Prostate gland (tissue), 2 donors: ENCODE data around the gene ECD. TPM values are rescaled to one million over a fixed set of nuclear protein-coding genes. Genes with fewer than 3 reads are reported as not detected.

Experiments
- DNase-seq: peaks from one replicate; pipeline ENCODE4 v3.0.0-alpha.2; 2019; ENCODE audit warnings: low spot score
- H3K27ac ChIP-seq, 2 donors: fragments of 200-600 bp; sonication (generic); 2 replicates each; pipeline ENCODE4 v1.5.1; 2017 to 2019
- H3K27me3 ChIP-seq: fragments of 200-600 bp; sonication (generic); replicated peaks from 2 replicates; pipeline ENCODE4 v1.5.1; 2019; ENCODE audit not compliant: insufficient read depth
- H3K36me3 ChIP-seq, 2 donors: fragments of 200-600 bp; sonication (generic); 1 replicate in 1 of 2; 2 replicates in 1 of 2; pipeline versions ENCODE4 v1.5.1 to v1.8.1; 2017 to 2019
- H3K4me1 ChIP-seq: fragments of 200-600 bp; sonication (generic); replicated peaks from 2 replicates; pipeline ENCODE4 v1.5.1; 2019
- H3K4me3 ChIP-seq, 2 donors: fragments of 200-600 bp; sonication (generic); 2 replicates each; pipeline ENCODE4 v1.5.1; 2017 to 2019
- H3K9me3 ChIP-seq: fragments of 200-600 bp; sonication (generic); 2 replicates; pipeline ENCODE4 v1.5.1; 2017
- CTCF ChIP-seq, 4 experiments: fragments of 200-600 bp in 2 of 4; fragments of 450-650 bp in 2 of 4; sonication (generic) in 2 of 4; IDR thresholded peaks; 1 replicate in 3 of 4; 2 replicates in 1 of 4; pipeline ENCODE4 v1.5.1; 2016 to 2019; ENCODE audit warnings: antibody characterized with exemption in 4 of 4, mild to moderate bottlenecking in 2 of 4, moderate library complexity in 2 of 4
- POLR2A ChIP-seq: fragments of 450-650 bp; IDR thresholded peaks from one replicate; pipeline ENCODE4 v1.6.1; 2016; ENCODE audit warnings: antibody characterized with exemption, mild to moderate bottlenecking
- POLR2AphosphoS5 ChIP-seq: sonication (generic); formaldehyde crosslinking; IDR thresholded peaks from one replicate; pipeline ENCODE4 v1.6.1; 2017; ENCODE audit warnings: antibody characterized with exemption
- whole genome bisulfite sequencing: methylation state at CpG from one replicate; pipeline ENCODE4 v1.1.5; 2018; 5-methylcytosine and 5-hydroxymethylcytosine counted together
- intact Hi-C: fragments of 100-400 bp; cut with DNase I; formaldehyde crosslinking; loops from one replicate; pipeline ENCODE4 v1.14.2; 2022
- total RNA-seq, 2 donors: library from RNA; depleted of rRNA; stranded (reverse); fragments of >200 nt; gene quantifications; one replicate each; pipeline ENCODE4 v1.1.0, GENCODE V29; 2016

Gene ECD
- total RNA-seq, 2 donors from 2014 or later = 26.0 to 40.7 TPM

GRCh38 chr10:73172867-73173266 lies 5.1 kb upstream of the ECD start:
- Histone ChIP-seq H3K36me3 (no peaks in the 10 kb centered on the region), H3K27ac (no peak overlapping the region), H3K9me3 (no peaks in the 10 kb centered on the region), H3K4me1 (peaks cover 3% of the 10 kb centered on the region), H3K27me3 (no peaks in the 10 kb centered on the region), H3K4me3 (no peak overlapping the region)
- TF ChIP-seq POLR2A (no peak), CTCF (IDR thresholded peaks at IDR 0.05) (no peak), POLR2AphosphoS5 (no peak)
- DNase-seq = no peak
- intact Hi-C loops = no loop called here

GRCh38 chr10:73169320-73169719 lies 1.5 kb upstream of the ECD start:
- H3K9me3 ChIP-seq = no peaks in the 10 kb centered on the region
- no peak overlapping the region for H3K4me3 ChIP-seq
- TF ChIP-seq POLR2AphosphoS5 (no peak), CTCF (IDR thresholded peaks at IDR 0.05) (no peak), POLR2A (no peak)
- intact Hi-C loops = loop anchor here (5.0 kb wide), 2 partner anchors 72 to 83 kb away; partner anchors contain the start of genes MRPS16 and P4HA1
- H3K4me1 ChIP-seq = peaks cover 11% of the 10 kb centered on the region
- 94% methylated on average over 3 of the region's 3 CpGs for whole genome bisulfite sequencing
- no peak for DNase-seq
- no peak overlapping the region for H3K27ac ChIP-seq
- H3K27me3 ChIP-seq = no peaks in the 10 kb centered on the region
- no peaks in the 10 kb centered on the region for H3K36me3 ChIP-seq

GRCh38 chr10:73168465-73168803 lies 626 bp upstream of the ECD start:
- no peaks in the 10 kb centered on the region for H3K9me3 ChIP-seq
- TF ChIP-seq CTCF (IDR thresholded peaks at IDR 0.05) (no peak), POLR2AphosphoS5 (no peak), POLR2A (no peak)
- H3K27me3 ChIP-seq = no peaks in the 10 kb centered on the region
- H3K36me3 ChIP-seq = no peaks in the 10 kb centered on the region
- H3K4me1 ChIP-seq = peaks cover 11% of the 10 kb centered on the region
- peak overlapping the region; percentile 75 to 86 for H3K4me3 ChIP-seq
- H3K27ac ChIP-seq = peak overlapping the region; percentile 93 to 95
- WGBS = under 1% methylated on average over 6 of the region's 6 CpGs
- intact Hi-C loops = loop anchor here (5.0 kb wide), 2 partner anchors 71 to 84 kb away; partner anchors contain the start of genes MRPS16 and P4HA1
- DNase-seq = no peak

GRCh38 chr10:73167458-73167782 lies 388 bp downstream of the ECD start:
- WGBS = 2% methylated on average over 5 of the region's 5 CpGs

More at GRCh38 chr10:73167458-73167782, 388 bp downstream of the ECD start:
- no peaks in the 10 kb centered on the region for H3K27me3 ChIP-seq
- no peaks in the 10 kb centered on the region for H3K36me3 ChIP-seq
- DNase-seq = no peak
- TF ChIP-seq POLR2AphosphoS5 (no peak), CTCF (IDR thresholded peaks at IDR 0.05) (no peak), POLR2A (no peak)
- peak overlapping the region; percentile 75 to 86 for H3K4me3 ChIP-seq
- intact Hi-C loops = loop anchor here (5.0 kb wide), 2 partner anchors 70 to 85 kb away; partner anchors contain the start of genes MRPS16 and P4HA1
- H3K27ac ChIP-seq = peak overlapping the region; percentile 93 to 95
- H3K9me3 ChIP-seq = no peaks in the 10 kb centered on the region
- peaks cover 11% of the 10 kb centered on the region for H3K4me1 ChIP-seq
